GM20431 (cell line): ENCODE measurements around the gene C19orf18.
"Not testable (repeated sequence)": the region's sequence is repeated elsewhere in the genome, so short reads cannot be mapped to it uniquely, and the experiment has no call there.

Experiments used
- in situ Hi-C: fragments of 300-500 bp; cut with MseI, MboI; formaldehyde crosslinking; loops from one replicate; pipeline ENCODE4 v1.15.0; 2020; ENCODE audit warnings: low sequenced_read_pairs; ENCODE audit not compliant: unreplicated experiment

C19orf18 gene

DNA sequence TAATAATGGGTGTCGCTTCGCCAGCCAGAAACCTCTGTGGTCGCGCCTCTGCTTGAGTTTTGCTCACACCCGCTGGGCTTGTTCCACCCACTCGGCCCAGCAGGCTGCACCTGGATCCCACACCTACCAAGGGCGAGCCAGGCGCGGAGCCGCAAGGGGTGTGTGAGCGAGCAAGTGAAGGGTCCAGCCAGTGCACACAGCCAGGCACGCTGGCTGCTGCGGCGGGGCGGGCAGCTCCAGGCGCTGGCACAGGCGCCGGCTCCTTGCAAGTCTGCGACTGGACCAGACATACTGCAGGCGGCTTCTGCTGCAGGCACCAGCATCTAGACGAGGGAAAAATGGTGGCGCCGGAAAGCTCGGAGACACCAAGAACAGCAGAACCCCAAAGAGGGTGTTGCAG lies 25.0 kb downstream of the C19orf18 start:
- in situ Hi-C loops = no loop called here

DNA sequence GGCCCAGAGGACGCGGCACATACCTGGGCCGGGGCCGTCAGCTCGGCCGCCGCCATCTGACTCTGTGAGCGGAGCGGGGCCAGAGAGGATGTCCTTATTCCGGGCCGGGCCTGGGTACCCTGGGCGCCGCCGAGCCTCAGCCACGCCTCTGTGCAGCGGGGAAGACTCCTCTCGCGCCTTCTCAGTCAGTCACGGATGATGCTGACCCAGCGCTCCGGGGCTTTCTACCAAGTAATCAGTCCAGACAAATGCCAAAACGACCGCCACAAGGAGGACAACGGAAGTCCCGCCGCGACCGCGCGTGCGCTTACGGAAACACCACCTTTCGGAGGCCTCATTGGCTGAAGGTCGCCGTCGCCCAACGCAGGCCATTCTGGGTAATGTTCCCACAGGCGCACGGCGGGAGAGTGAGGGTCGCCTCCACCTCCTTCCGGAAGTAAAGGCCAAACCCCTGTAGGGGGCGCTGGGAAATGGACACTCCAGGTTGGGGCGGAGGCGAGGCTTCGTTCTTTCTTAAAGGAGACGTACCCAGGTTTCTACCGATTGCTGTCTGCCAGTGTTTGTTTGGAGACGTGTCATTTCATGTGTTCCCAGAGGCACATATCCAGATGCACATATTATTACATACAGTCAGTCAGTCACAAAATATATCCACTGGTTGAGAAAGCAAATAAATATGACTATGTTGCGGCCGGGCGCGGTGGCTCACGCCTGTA lies 26.8 kb downstream of the C19orf18 start, which contains the start of gene ZNF256:
Gene ZNF256 (minus strand): TSS at position 288 of the 716 bp plus-strand sequence. CDS start 232 bp downstream, at position 56.
- in situ Hi-C loops = no loop called here

DNA sequence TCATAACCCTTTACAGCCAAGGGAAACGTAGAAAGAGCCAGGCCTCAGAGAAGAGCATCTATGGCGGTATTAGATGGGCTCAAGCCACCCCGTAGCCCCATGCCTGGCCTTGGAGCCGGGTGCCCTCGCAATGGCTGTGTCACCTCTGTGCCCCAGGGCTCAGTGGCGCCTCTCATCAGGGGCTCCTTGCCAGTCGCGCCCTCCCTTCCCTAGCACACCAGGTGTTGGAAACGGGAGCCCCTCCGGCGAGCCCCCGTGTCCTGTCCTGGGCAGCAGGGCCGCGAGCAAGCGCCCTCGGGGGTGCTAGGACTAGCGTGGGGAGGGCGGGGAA lies 27.3 kb downstream of the C19orf18 start:
- in situ Hi-C loops = no loop called here

DNA sequence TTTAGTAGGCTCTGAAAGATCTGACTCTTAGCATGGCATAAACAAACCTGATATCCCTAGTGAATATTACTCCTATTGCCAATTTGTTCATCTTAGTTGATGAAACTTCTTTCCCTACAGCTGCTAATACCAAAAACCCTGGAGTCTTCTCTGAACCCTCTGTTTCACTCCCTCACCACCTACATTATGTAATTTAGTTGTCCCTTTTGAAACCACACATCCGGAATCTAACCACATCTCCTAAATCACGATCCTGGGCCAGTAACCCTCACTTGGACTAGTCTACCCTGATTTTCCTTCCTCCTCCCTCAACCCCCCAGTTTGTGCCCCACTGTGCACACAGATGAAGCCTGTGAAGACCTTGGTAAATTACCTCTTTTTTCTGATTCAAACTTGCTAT lies 28.0 kb downstream of the C19orf18 start:
- in situ Hi-C loops = no loop called here

DNA sequence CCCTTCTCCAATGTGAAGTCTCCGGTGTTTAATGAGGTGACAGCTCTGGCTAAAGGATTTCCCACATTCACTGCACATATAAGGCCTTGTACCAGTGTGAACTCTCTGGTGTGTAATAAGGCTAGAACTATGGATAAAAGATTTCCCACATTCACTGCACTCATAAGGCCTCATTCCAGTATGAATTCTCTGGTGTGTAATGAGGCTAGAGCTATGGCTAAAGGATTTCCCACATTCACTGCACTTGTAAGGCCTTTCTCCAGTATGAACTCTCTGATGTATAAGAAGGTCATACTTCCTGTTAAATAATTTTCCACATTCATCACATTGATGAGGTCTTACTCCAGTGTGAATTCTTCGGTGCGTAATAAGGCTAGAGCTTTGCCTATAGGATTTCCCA lies 32.7 kb downstream of the C19orf18 start:
- in situ Hi-C loops = no loop called here

DNA sequence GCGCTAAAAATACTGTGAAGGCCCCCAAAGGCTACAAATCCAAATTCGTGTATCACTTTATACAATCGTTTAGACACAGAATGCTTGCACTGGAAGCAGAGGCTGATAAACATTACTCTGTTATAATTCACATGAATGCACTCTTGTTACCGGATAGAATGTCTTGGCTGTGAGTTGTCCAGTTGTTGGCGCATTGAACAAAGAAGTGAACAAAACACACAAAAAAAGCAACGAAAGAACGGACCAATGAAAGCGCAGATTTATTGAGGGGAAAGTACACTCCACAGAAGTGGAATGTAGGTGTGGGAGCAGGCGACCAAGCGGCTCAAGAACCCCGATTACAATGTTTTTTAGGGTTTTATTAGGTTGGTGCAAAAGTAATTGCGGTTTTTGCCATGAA lies 38.6 kb downstream of the C19orf18 start:
- in situ Hi-C loops = no loop called here

DNA sequence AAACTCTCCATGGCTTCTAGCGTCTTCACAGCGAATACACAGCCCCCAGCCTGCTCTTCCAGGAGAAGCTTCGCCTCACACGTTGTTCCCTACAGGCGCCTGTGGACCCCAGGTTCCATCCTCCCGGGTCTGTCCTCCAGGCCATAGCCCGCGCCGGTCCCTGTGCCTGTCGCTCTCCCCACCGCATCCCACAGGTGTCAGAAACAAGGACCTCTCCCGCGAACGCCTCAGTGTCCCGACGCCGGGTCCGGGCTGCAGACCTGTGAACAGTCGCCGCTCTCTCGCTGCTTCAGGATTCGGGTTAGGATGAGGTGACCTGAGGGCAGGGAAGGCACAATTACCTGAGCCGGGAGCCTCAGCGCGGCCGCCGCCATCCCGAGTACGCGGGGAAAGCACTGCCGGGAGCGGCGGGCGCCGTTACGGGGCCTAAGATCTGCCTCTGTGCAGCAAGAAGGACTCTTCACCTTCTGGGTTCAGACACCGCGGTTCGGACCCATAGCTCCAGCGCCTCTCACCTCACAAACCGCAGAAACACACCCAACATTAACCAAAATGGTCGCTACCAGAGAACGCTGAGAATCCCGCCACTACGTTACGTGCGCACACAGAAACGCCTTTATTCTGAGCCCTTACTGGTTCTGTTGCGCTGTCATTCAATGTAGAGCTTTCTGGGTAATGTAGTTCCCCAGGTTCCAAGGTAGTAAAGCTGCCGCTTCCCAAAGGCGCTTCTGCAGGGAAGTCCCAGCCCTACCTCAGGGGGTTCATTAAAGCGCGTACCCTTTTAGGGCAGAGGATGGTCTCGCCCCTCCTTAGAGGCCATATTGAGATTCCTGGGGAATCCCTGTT lies 39.3 kb downstream of the C19orf18 start, which contains the start of gene ZNF418:
Gene ZNF418 (minus strand): TSS at position 583 of the 846 bp plus-strand sequence. CDS start 1,580 bp downstream, outside the sequence.
- in situ Hi-C loops = no loop called here

DNA sequence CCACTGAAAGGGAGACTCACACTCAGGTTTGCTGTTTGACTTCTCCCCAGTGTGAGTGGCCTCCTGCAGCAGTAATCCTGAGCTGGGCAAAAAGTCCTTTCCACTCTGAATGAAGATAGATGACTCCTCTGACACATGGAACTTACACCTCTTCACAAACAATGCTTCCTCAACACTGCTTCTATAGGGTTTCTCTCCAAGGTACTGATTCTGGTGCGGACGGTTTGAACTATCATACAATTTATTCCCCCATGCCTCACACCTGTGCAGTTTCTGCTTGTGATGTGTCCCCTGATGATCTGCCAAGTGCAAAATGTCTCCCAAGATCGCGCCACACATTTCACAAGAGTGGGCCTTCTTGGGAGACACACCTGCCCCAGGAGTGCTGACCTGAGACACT lies 46.7 kb downstream of the C19orf18 start:
- in situ Hi-C loops = no loop called here

DNA sequence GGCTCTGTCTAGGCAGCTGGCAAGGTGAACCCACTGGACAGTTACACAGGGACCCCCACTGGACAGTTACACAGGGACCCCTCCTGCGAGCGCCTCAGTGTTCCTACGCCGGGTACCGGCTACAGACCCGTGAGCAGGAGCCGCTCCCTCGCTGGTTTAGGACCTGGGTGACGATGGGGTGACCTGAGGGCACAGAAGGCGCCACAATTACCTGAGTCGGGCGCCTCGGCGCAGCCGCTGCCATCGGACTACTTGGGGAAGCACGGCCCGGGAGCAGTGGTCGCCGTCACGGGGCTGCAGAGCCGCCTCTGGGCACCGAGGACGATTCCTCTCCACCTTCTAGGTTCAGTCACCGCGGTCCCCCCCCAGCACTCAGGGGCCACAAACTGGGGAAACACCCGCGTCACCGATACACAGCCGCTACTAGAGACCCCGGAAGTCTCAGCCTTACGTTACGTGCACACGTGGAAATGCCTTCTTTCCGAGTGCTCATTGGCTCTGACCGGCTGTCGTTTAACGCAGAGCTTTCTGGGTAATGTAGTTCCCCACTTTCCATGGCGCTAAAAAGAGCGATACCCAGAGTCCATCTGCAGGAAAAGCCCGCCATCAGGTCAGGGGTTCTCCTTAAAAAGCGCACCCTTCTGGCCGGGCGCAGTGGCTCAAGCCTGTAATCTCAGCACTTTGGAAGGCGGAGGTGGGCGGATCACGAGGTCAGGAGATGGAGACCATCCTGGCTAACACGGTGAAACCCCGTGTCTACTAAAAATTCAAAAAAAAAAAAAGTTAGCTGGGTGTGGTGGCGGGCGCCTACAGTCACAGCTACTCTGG lies 58.0 kb downstream of the C19orf18 start, which contains the start of gene ZNF417:
Gene ZNF417 (minus strand): TSS at position 425 of the 828 bp plus-strand sequence. CDS start 181 bp downstream, at position 244.
- in situ Hi-C loops = not testable (repeated sequence)

DNA sequence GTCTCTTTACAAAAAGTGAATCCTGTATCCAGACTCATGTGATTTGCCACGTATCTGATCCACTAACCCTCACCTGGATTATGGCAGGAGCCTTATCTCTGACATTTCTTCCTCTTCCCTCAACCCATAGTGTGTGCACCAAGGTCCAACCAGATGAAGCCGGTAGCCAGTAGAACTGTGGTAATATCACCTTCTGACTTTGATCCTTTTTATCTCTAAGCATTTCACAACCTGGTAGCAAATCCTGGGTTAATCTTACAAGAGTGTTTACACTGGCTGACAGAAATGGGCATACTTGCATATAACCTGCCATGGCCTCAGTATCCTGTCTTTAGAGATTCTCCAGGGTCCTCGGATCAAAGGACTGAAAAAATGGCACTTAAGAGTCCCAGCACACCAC lies 59.8 kb downstream of the C19orf18 start:
- in situ Hi-C loops = no loop called here
